ENCODE data around the gene GARS1. TPM values are rescaled to one million over a fixed set of nuclear protein-coding genes. Genes with fewer than 3 reads are reported as not detected.
A peak's percentile ranks its signal among the peaks of the same experiment; 100 is the strongest.

The GARS1 gene
- total and polyA plus RNA-seq, 2 donors (not counting 1 experiment from before 2014, with no cell fraction given): 322 to 669 TPM

- Histone ChIP-seq H3K36me3 (ENCODE audit: control insufficient read depth, insufficient read depth, low read length) (no peaks in the 10 kb centered on the region), H3K9ac (ENCODE audit: insufficient read depth, low read length) (no peak overlapping the region), H3K27me3 (ENCODE audit: control insufficient read depth, insufficient read depth, low read length) (peaks cover 4% of the 10 kb centered on the region), H3K4me1 (ENCODE audit: control insufficient read depth, extremely low read depth, insufficient read depth, low read length) (no peaks in the 10 kb centered on the region), H2AFZ (ENCODE audit: low read length) (no peak overlapping the region), H3K9me3 (ENCODE audit: control insufficient read depth, insufficient read depth, low read depth, low read length) (no peaks in the 10 kb centered on the region), H4K20me1 (ENCODE audit: control insufficient read depth, extremely low read depth, insufficient read depth, low read length) (no peaks in the 10 kb centered on the region), H3K79me2 (ENCODE audit: control insufficient read depth, insufficient read depth, low read length) (no peaks in the 10 kb centered on the region), H3K27ac (ENCODE audit: insufficient read depth, low read length) (no peak overlapping the region), H3K4me2 (ENCODE audit: extremely low read depth, insufficient read depth, low read length) (no peak overlapping the region), H3K4me3 (replicated peaks in 1 of 4; ENCODE audit: control extremely low read depth in 1 of 4, insufficient read depth in 1 of 4, low read depth in 3 of 4, low read length in 4 of 4) (no peak overlapping the region)
- no peak for TF ChIP-seq EZH2 (IDR thresholded peaks at IDR 0.05; ENCODE audit: low read length, missing control alignments)
- no peak for TF ChIP-seq CTCF (conservative IDR thresholded peaks at IDR 0.05 in 1 of 2, IDR thresholded peaks at IDR 0.05 in 1 of 2; ENCODE audit: low read depth in 1 of 2, low read length in 2 of 2)
- no peak for DNase-seq (ENCODE audit: low read depth in 2 of 2)
Observed at GRCh38 chr7:30667172-30667571, 72.5 kb downstream of the GARS1 start.

- H3K27me3 ChIP-seq (ENCODE audit: control insufficient read depth, insufficient read depth, low read length): peaks cover 4% of the 10 kb centered on the region
- H3K9me3 ChIP-seq (ENCODE audit: control insufficient read depth, insufficient read depth, low read depth, low read length): no peaks in the 10 kb centered on the region
- no peak overlapping the region for H3K27ac ChIP-seq (ENCODE audit: insufficient read depth, low read length)
- no peak overlapping the region for H3K9ac ChIP-seq (ENCODE audit: insufficient read depth, low read length)
- DNase-seq (ENCODE audit: low read depth in 2 of 2): no peak
- H2AFZ ChIP-seq (ENCODE audit: low read length): no peak overlapping the region
- no peaks in the 10 kb centered on the region for H4K20me1 ChIP-seq (ENCODE audit: control insufficient read depth, extremely low read depth, insufficient read depth, low read length)
- no peaks in the 10 kb centered on the region for H3K79me2 ChIP-seq (ENCODE audit: control insufficient read depth, insufficient read depth, low read length)
- H3K36me3 ChIP-seq (ENCODE audit: control insufficient read depth, insufficient read depth, low read length): no peaks in the 10 kb centered on the region
- no peak overlapping the region for H3K4me3 ChIP-seq (replicated peaks in 1 of 4; ENCODE audit: control extremely low read depth in 1 of 4, insufficient read depth in 1 of 4, low read depth in 3 of 4, low read length in 4 of 4)
- TF ChIP-seq CTCF (conservative IDR thresholded peaks at IDR 0.05 in 1 of 2, IDR thresholded peaks at IDR 0.05 in 1 of 2; ENCODE audit: low read depth in 1 of 2, low read length in 2 of 2) (no peak), EZH2 (IDR thresholded peaks at IDR 0.05; ENCODE audit: low read length, missing control alignments) (no peak)
- H3K4me2 ChIP-seq (ENCODE audit: extremely low read depth, insufficient read depth, low read length): no peak overlapping the region
- H3K4me1 ChIP-seq (ENCODE audit: control insufficient read depth, extremely low read depth, insufficient read depth, low read length): no peaks in the 10 kb centered on the region
Observed at GRCh38 chr7:30668102-30668501, 73.4 kb downstream of the GARS1 start.

- Histone ChIP-seq H3K27me3 (ENCODE audit: control insufficient read depth, insufficient read depth, low read length) (peaks cover 12% of the 10 kb centered on the region), H3K79me2 (ENCODE audit: control insufficient read depth, insufficient read depth, low read length) (no peaks in the 10 kb centered on the region), H4K20me1 (ENCODE audit: control insufficient read depth, extremely low read depth, insufficient read depth, low read length) (no peaks in the 10 kb centered on the region), H3K9me3 (ENCODE audit: control insufficient read depth, insufficient read depth, low read depth, low read length) (no peaks in the 10 kb centered on the region), H3K9ac (ENCODE audit: insufficient read depth, low read length) (no peak overlapping the region), H3K4me2 (ENCODE audit: extremely low read depth, insufficient read depth, low read length) (no peak overlapping the region), H2AFZ (ENCODE audit: low read length) (no peak overlapping the region), H3K27ac (ENCODE audit: insufficient read depth, low read length) (no peak overlapping the region), H3K4me3 (replicated peaks in 1 of 4; ENCODE audit: control extremely low read depth in 1 of 4, insufficient read depth in 1 of 4, low read depth in 3 of 4, low read length in 4 of 4) (no peak overlapping the region), H3K4me1 (ENCODE audit: control insufficient read depth, extremely low read depth, insufficient read depth, low read length) (no peaks in the 10 kb centered on the region), H3K36me3 (ENCODE audit: control insufficient read depth, insufficient read depth, low read length) (no peaks in the 10 kb centered on the region)
- TF ChIP-seq CTCF (conservative IDR thresholded peaks at IDR 0.05 in 1 of 2, IDR thresholded peaks at IDR 0.05 in 1 of 2; ENCODE audit: low read depth in 1 of 2, low read length in 2 of 2) (no peak), EZH2 (IDR thresholded peaks at IDR 0.05; ENCODE audit: low read length, missing control alignments) (no peak)
- DNase-seq (ENCODE audit: low read depth in 2 of 2): peak; percentile 68 to 75
Observed at GRCh38 chr7:30671793-30672465, 77.3 kb downstream of the GARS1 start.

Data from fibroblast of lung (primary cell).